Endothelial cell of umbilical vein (primary cell): ENCODE data around the gene GDF2. TPM values are rescaled to one million over a fixed set of nuclear protein-coding genes. Genes with fewer than 3 reads are reported as not detected.

Source experiments
- BruUV-seq: library from RNA; stranded (reverse); fragments of 400-500 nt; replicated peaks from 2 replicates; lab custom pipeline; 2021; lab: Mats Ljungman, UMichigan
- CTCF ChIA-PET: fragments of 300-600, 350-600 bp; sonication (Branson Sonifier 250); formaldehyde crosslinking; loops from one replicate; lab custom pipeline; 2021; ENCODE audit warnings: antibody characterized with exemption, inconsistent platforms; lab: Charles Lee
- POLR2A ChIA-PET: fragments of 300-600, 350-600 bp; sonication (Branson Sonifier 250); formaldehyde crosslinking; loops from one replicate; lab custom pipeline; 2021; ENCODE audit warnings: antibody characterized with exemption, inconsistent platforms; lab: Charles Lee
- DNase-seq: peaks from one replicate; pipeline ENCODE4 v3.0.0-alpha.2; 2011; ENCODE audit warnings: low read depth, low spot score
- FAIRE-seq: peaks from 2 replicates; lab custom pipeline; 2011; peaks lifted over from hg19 to GRCh38; lab: Jason Lieb, UNC
- H2AFZ ChIP-seq: 2 replicates; pipeline ENCODE4 v1.6.0; 2012; ENCODE audit warnings: low read depth, low read length, control low read depth, inconsistent platforms
- H3K27ac ChIP-seq: 2 replicates; pipeline ENCODE4 v1.5.1; 2011; ENCODE audit warnings: low read depth, mild to moderate bottlenecking, control low read depth, low read length, moderate library complexity; ENCODE audit not compliant: insufficient read depth
- H3K27me3 ChIP-seq, 2 experiments: 2 replicates each; pipeline versions ENCODE4 v1.6.0 to v1.6.1; 2011; ENCODE audit warnings: low read length in 2 of 2, mixed read lengths in 1 of 2; ENCODE audit not compliant: control insufficient read depth in 2 of 2, insufficient read depth in 2 of 2
- H3K36me3 ChIP-seq, 2 experiments: 2 replicates in 1 of 2; 3 replicates in 1 of 2; pipeline ENCODE4 v1.5.1; 2011; ENCODE audit warnings: low read length in 2 of 2, mild to moderate bottlenecking in 1 of 2, moderate library complexity in 1 of 2; ENCODE audit not compliant: control insufficient read depth in 2 of 2, insufficient read depth in 2 of 2; ENCODE audit errors: extremely low read depth in 1 of 2
- H3K4me1 ChIP-seq: 3 replicates; pipeline ENCODE4 v1.5.1; 2011; ENCODE audit warnings: mild to moderate bottlenecking, low read length; ENCODE audit not compliant: control insufficient read depth, insufficient read depth; ENCODE audit errors: extremely low read depth
- H3K4me2 ChIP-seq: 2 replicates; pipeline ENCODE4 v1.6.1; 2011; ENCODE audit warnings: low read length, control low read depth, mixed read lengths; ENCODE audit not compliant: insufficient read depth
- H3K4me3 ChIP-seq, 3 experiments: fragments of 200-600 bp in 1 of 3; sonication (generic), shearing (Covaris generic) in 1 of 3; replicated peaks in 1 of 3; 2 replicates each; pipeline ENCODE4 v1.5.1; 2011 to 2016; ENCODE audit warnings: control low read depth in 3 of 3, low read length in 3 of 3, mild to moderate bottlenecking in 2 of 3, inconsistent platforms in 1 of 3, low read depth in 1 of 3, moderate library complexity in 1 of 3; ENCODE audit not compliant: insufficient read depth in 1 of 3
- H3K79me2 ChIP-seq: 2 replicates; pipeline ENCODE4 v1.6.0; 2012; ENCODE audit warnings: low read length, inconsistent platforms; ENCODE audit not compliant: control insufficient read depth, insufficient read depth
- H3K9ac ChIP-seq: replicated peaks from 2 replicates; pipeline ENCODE3; 2011; ENCODE audit warnings: low read length, control low read depth; ENCODE audit not compliant: insufficient read depth; ENCODE audit errors: extremely low read depth
- H3K9me1 ChIP-seq: replicated peaks from 3 replicates; pipeline ENCODE4 v1.6.0; 2011; ENCODE audit warnings: mild to moderate bottlenecking, low read length; ENCODE audit not compliant: control insufficient read depth, insufficient read depth; ENCODE audit errors: extremely low read depth
- H3K9me3 ChIP-seq: replicated peaks from 2 replicates; pipeline ENCODE4 v1.5.1; 2012; ENCODE audit warnings: low read length, inconsistent platforms; ENCODE audit not compliant: control insufficient read depth, insufficient read depth
- H4K20me1 ChIP-seq: replicated peaks from 2 replicates; pipeline ENCODE3; 2011; ENCODE audit warnings: mild to moderate bottlenecking, low read length; ENCODE audit not compliant: control insufficient read depth, insufficient read depth; ENCODE audit errors: extremely low read depth
- CTCF ChIP-seq, 2 donors: IDR thresholded peaks; 1 replicate in 1 of 2; 2 replicates in 1 of 2; pipeline ENCODE4 v1.5.1; 2011; ENCODE audit warnings: low read length in 2 of 2, mild to moderate bottlenecking in 2 of 2, moderate library complexity in 2 of 2, control low read depth in 1 of 2, inconsistent platforms in 1 of 2, low read depth in 1 of 2; ENCODE audit not compliant: insufficient read depth in 1 of 2; ENCODE audit errors: extremely low read depth in 1 of 2
- EZH2 ChIP-seq: IDR thresholded peaks from 2 replicates; pipeline ENCODE4 v1.6.1; 2012; ENCODE audit warnings: borderline replicate concordance, low read depth, mild to moderate bottlenecking, moderate library complexity, low read length, inconsistent platforms; ENCODE audit not compliant: severe bottlenecking
- FOS ChIP-seq: IDR thresholded peaks from 2 replicates; pipeline ENCODE4 v1.6.1; 2011; ENCODE audit warnings: mild to moderate bottlenecking, low read length, moderate library complexity, borderline replicate concordance; ENCODE audit not compliant: insufficient read depth
- GATA2 ChIP-seq: IDR thresholded peaks from 2 replicates; pipeline ENCODE4 v1.7.0; 2011; ENCODE audit warnings: low read depth, mild to moderate bottlenecking, moderate library complexity, mixed read lengths, low read length; ENCODE audit not compliant: insufficient read length, insufficient read depth
- JUN ChIP-seq: IDR thresholded peaks from 2 replicates; pipeline ENCODE4 v1.6.1; 2011; ENCODE audit warnings: borderline replicate concordance, low read depth; ENCODE audit not compliant: insufficient read length, insufficient read depth
- MAX ChIP-seq: IDR thresholded peaks from 2 replicates; pipeline ENCODE4 v1.6.1; 2011; ENCODE audit not compliant: insufficient read depth, insufficient read length
- MYC ChIP-seq: IDR thresholded peaks from one replicate; pipeline ENCODE4 v1.6.1; 2011; ENCODE audit warnings: mild to moderate bottlenecking, low read depth, low read length
- POLR2A ChIP-seq: IDR thresholded peaks from 2 replicates; pipeline ENCODE4 v1.6.1; 2012; ENCODE audit warnings: low read depth, mild to moderate bottlenecking, control low read depth, low read length
- POLR2AphosphoS5 ChIP-seq: IDR thresholded peaks from 2 replicates; pipeline ENCODE4 v1.6.1; 2012; ENCODE audit warnings: low read depth, mild to moderate bottlenecking, control low read depth, low read length, moderate library complexity; ENCODE audit not compliant: insufficient read depth
- dilution Hi-C: fragments of 300-500 bp; cut with MboI; formaldehyde crosslinking; loops from one replicate; pipeline ENCODE4 v1.15.0; 2019; ENCODE audit warnings: low sequenced_read_pairs; ENCODE audit not compliant: extremely low pct_ligation_motif_present
- intact Hi-C: fragments of 100-400 bp; cut with micrococcal nuclease; formaldehyde crosslinking; loops from one replicate; pipeline ENCODE4 v1.10.0; 2022
- polyA plus RNA-seq, 4 experiments: library from polyadenylated mRNA; depleted of rRNA in 3 of 4; stranded (reverse) in 3 of 4; unstranded in 1 of 4; fragments of >200 nt; gene quantifications; 2 replicates each; pipeline versions ENCODE4 v1.2.1 to v1.2.3, GENCODE V29; 2011 to 2012; ENCODE audit warnings: missing spikeins in 1 of 4
- total RNA-seq: library from RNA; stranded (reverse); gene quantifications from 2 replicates; pipeline ENCODE4 v1.2.3, GENCODE V29; 2021

Gene GDF2
- total and polyA plus RNA-seq, 2 donors (not counting 3 experiments of a cell fraction or from before 2014, with no cell fraction given) = not detected

- DNase-seq = no peak
- H3K36me3 ChIP-seq = no peaks in the 10 kb centered on the region
- H3K27me3 ChIP-seq = peaks cover 2 to 3% of the 10 kb centered on the region in 2 experiments
- no peak overlapping the region for H2AFZ ChIP-seq
- H4K20me1 ChIP-seq = no peaks in the 10 kb centered on the region
- H3K4me1 ChIP-seq = no peaks in the 10 kb centered on the region
- no peak overlapping the region for H3K4me2 ChIP-seq
- H3K9me1 ChIP-seq = no peaks in the 10 kb centered on the region
- no peak overlapping the region for H3K27ac ChIP-seq
- TF ChIP-seq JUN (no peak), EZH2 (no peak), CTCF (IDR thresholded peaks at IDR 0.05; ENCODE audit: extremely low read depth in 1 of 2, insufficient read depth in 1 of 2, low read depth in 1 of 2, low read length in 2 of 2) (no peak), POLR2AphosphoS5 (no peak), FOS (no peak), POLR2A (no peak), MAX (no peak), MYC (no peak), GATA2 (no peak)
- no peaks in the 10 kb centered on the region for H3K79me2 ChIP-seq
- BruUV-seq = no TSS peak
- ChIA-PET POLR2A (no interaction called here), CTCF (interaction anchor here (0.9 to 1.3 kb wide), 2 partner anchors 10 to 276 kb away, joined by 3 to 4 read pairs; no protein-coding TSS in a partner anchor)
- H3K9ac ChIP-seq = no peak overlapping the region
- intact Hi-C loops (no loop called here), dilution Hi-C loops (no loop called here)
- no peaks in the 10 kb centered on the region for H3K9me3 ChIP-seq
- H3K4me3 ChIP-seq = no peak overlapping the region
- no peak for FAIRE-seq
Observed at GRCh38 chr10:47323636-47324296, 1.5 kb downstream of the GDF2 start.
